ENCODE data around the gene PITPNC1.

- TF ChIP-seq EZH2 (IDR thresholded peaks at IDR 0.05; ENCODE audit: borderline replicate concordance, insufficient read depth, low read length, poor library complexity, severe bottlenecking) (no peak), CTCF (IDR thresholded peaks at IDR 0.05; ENCODE audit: poor library complexity, severe bottlenecking) (no peak), MXI1 (conservative IDR thresholded peaks at IDR 0.05; ENCODE audit: poor library complexity, severe bottlenecking) (no peak), RAD21 (conservative IDR thresholded peaks at IDR 0.05) (no peak)
- TF ChIP-seq, protein P1, sequence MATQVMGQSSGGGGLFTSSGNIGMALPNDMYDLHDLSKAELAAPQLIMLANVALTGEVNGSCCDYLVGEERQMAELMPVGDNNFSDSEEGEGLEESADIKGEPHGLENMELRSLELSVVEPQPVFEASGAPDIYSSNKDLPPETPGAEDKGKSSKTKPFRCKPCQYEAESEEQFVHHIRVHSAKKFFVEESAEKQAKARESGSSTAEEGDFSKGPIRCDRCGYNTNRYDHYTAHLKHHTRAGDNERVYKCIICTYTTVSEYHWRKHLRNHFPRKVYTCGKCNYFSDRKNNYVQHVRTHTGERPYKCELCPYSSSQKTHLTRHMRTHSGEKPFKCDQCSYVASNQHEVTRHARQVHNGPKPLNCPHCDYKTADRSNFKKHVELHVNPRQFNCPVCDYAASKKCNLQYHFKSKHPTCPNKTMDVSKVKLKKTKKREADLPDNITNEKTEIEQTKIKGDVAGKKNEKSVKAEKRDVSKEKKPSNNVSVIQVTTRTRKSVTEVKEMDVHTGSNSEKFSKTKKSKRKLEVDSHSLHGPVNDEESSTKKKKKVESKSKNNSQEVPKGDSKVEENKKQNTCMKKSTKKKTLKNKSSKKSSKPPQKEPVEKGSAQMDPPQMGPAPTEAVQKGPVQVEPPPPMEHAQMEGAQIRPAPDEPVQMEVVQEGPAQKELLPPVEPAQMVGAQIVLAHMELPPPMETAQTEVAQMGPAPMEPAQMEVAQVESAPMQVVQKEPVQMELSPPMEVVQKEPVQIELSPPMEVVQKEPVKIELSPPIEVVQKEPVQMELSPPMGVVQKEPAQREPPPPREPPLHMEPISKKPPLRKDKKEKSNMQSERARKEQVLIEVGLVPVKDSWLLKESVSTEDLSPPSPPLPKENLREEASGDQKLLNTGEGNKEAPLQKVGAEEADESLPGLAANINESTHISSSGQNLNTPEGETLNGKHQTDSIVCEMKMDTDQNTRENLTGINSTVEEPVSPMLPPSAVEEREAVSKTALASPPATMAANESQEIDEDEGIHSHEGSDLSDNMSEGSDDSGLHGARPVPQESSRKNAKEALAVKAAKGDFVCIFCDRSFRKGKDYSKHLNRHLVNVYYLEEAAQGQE (IDR thresholded peaks at IDR 0.05; ENCODE audit: borderline replicate concordance) = no peak
Measured at GRCh38 chr17:67492251-67492740, 115.2 kb downstream of the PITPNC1 start.

Measured in neural cell (in vitro differentiated cells).